HCT116 (cell line): ENCODE results near the gene VAV2. TPM values are rescaled to one million over a fixed set of nuclear protein-coding genes. Genes with fewer than 3 reads are reported as not detected.

Experiments
- ATAC-seq: fragments of 200-7000 bp; cut with Tn5 transposase; 2 replicates; pipeline ENCODE4 v1.9.1; 2020; ENCODE audit warnings: mild to moderate bottlenecking, moderate library complexity
- BruUV-seq: library from RNA; stranded (reverse); fragments of 400-500 nt; replicated peaks from 2 replicates; lab custom pipeline; 2021; lab: Mats Ljungman, UMichigan
- CTCF ChIA-PET: fragments of 300-600 bp; sonication (Branson Sonifier 250); formaldehyde crosslinking; loops from one replicate; lab custom pipeline; 2021; ENCODE audit warnings: antibody characterized with exemption; lab: Charles Lee
- POLR2A ChIA-PET: fragments of 300-600, 350-600 bp; sonication (Branson Sonifier 250); formaldehyde crosslinking; loops from one replicate; lab custom pipeline; 2021; ENCODE audit warnings: antibody characterized with exemption; lab: Charles Lee
- RAD21 ChIA-PET, 2 experiments: fragments of 300-600 bp; sonication (Branson Sonifier 250); formaldehyde crosslinking; loops; one replicate each; lab custom pipeline; 2023; ENCODE audit warnings: low total read pairs in 2 of 2; ENCODE audit not compliant: uncharacterized antibody in 2 of 2, unreplicated experiment in 2 of 2, low non-redundant PET in 1 of 2; lab: Charles Lee
- DNase-seq: peaks from one replicate; pipeline ENCODE4 v3.0.0-alpha.2; 2010; ENCODE audit warnings: low read depth, low spot score
- H2AFZ ChIP-seq: fragments of 200-600 bp; shearing (Covaris generic), sonication (generic); 2 replicates; pipeline ENCODE4 v1.6.1; 2017; ENCODE audit warnings: low read depth, mixed run types, mixed read lengths, antibody characterized with exemption, low read length; ENCODE audit not compliant: poor library complexity, severe bottlenecking
- H3K27ac ChIP-seq: 2 replicates; pipeline ENCODE4 v1.5.1; 2012; ENCODE audit warnings: low read depth, low read length
- H3K27me3 ChIP-seq: fragments of 200-600 bp; sonication (generic); 2 replicates; pipeline ENCODE4 v1.6.1; 2016; ENCODE audit warnings: mixed run types, low read length, mixed read lengths; ENCODE audit not compliant: insufficient read depth
- H3K36me3 ChIP-seq, 2 experiments: fragments of 200-500 bp in 1 of 2; fragments of 200-600 bp in 1 of 2; sonication (Bioruptor generic) in 1 of 2; sonication (generic) in 1 of 2; 2 replicates each; pipeline versions ENCODE4 v1.5.1 to v1.6.1; 2014 to 2016; ENCODE audit warnings: low read length in 2 of 2, inconsistent platforms in 1 of 2, mixed read lengths in 1 of 2, mixed run types in 1 of 2; ENCODE audit not compliant: insufficient read depth in 2 of 2, control insufficient read depth in 1 of 2
- H3K4me1 ChIP-seq, 2 experiments: fragments of 200-600 bp in 1 of 2; sonication (generic) in 1 of 2; 2 replicates each; pipeline versions ENCODE4 v1.5.1 to v1.6.1; 2012 to 2017; ENCODE audit warnings: low read length in 2 of 2, inconsistent platforms in 1 of 2, mild to moderate bottlenecking in 1 of 2, mixed read lengths in 1 of 2, mixed run types in 1 of 2, moderate library complexity in 1 of 2; ENCODE audit not compliant: insufficient read depth in 2 of 2, control insufficient read depth in 1 of 2
- H3K4me2 ChIP-seq: fragments of 200-600 bp; sonication (generic); 2 replicates; pipeline ENCODE4 v1.6.1; 2017; ENCODE audit warnings: mixed run types, low read length, mixed read lengths
- H3K4me3 ChIP-seq, 2 experiments: fragments of 200-600 bp in 1 of 2; sonication (generic) in 1 of 2; replicated peaks in 1 of 2; 2 replicates each; pipeline ENCODE4 v1.5.1; 2011 to 2016; ENCODE audit warnings: low read length in 2 of 2, control low read depth in 1 of 2, low read depth in 1 of 2, mild to moderate bottlenecking in 1 of 2, mixed read lengths in 1 of 2, mixed run types in 1 of 2
- H3K79me2 ChIP-seq: fragments of 200-600 bp; sonication (generic); 2 replicates; pipeline ENCODE4 v1.6.1; 2017; ENCODE audit warnings: mild to moderate bottlenecking, mixed run types, low read length, moderate library complexity, mixed read lengths; ENCODE audit not compliant: insufficient read depth
- H3K9ac ChIP-seq: fragments of 200-600 bp; sonication (generic); 2 replicates; pipeline ENCODE4 v1.6.1; 2016; ENCODE audit warnings: low read length, mixed read lengths
- H3K9me2 ChIP-seq: fragments of 200-600 bp; sonication (generic), shearing (Covaris generic); 2 replicates; pipeline ENCODE4 v1.6.1; 2017; ENCODE audit warnings: mixed run types, mild to moderate bottlenecking, moderate library complexity; ENCODE audit not compliant: insufficient read depth
- H3K9me3 ChIP-seq, 2 experiments: fragments of 200-500 bp in 1 of 2; fragments of 200-600 bp in 1 of 2; sonication (Bioruptor generic) in 1 of 2; sonication (generic) in 1 of 2; 2 replicates each; pipeline ENCODE4 v1.6.1; 2014 to 2017; ENCODE audit warnings: low read length in 2 of 2, mixed read lengths in 2 of 2, inconsistent platforms in 1 of 2, low read depth in 1 of 2, mild to moderate bottlenecking in 1 of 2, mixed run types in 1 of 2, moderate library complexity in 1 of 2; ENCODE audit not compliant: control insufficient read depth in 1 of 2, insufficient read depth in 1 of 2
- H4K20me1 ChIP-seq: fragments of 200-600 bp; sonication (generic), shearing (Covaris generic); 2 replicates; pipeline ENCODE4 v1.6.1; 2017; ENCODE audit warnings: mixed run types, mild to moderate bottlenecking, moderate library complexity; ENCODE audit not compliant: insufficient read depth
- CBX3 ChIP-seq: IDR thresholded peaks from 2 replicates; pipeline ENCODE4 v1.6.1; 2012; ENCODE audit warnings: low read depth
- CTCF ChIP-seq, 3 experiments: fragments of 200-600 bp in 1 of 3; sonication (generic) in 1 of 3; IDR thresholded peaks in 2 of 3; conservative IDR thresholded peaks in 1 of 3; 2 replicates each; pipeline ENCODE4 v1.5.1; 2012 to 2017; ENCODE audit warnings: low read depth in 2 of 3, low read length in 2 of 3, antibody characterized with exemption in 1 of 3, borderline replicate concordance in 1 of 3, control low read depth in 1 of 3, mild to moderate bottlenecking in 1 of 3, mixed read lengths in 1 of 3, mixed run types in 1 of 3, moderate library complexity in 1 of 3; ENCODE audit not compliant: insufficient read depth in 1 of 3
- EGR1 ChIP-seq: IDR thresholded peaks from 2 replicates; pipeline ENCODE4 v1.6.1; 2012; ENCODE audit warnings: low read depth
- ELF1 ChIP-seq: IDR thresholded peaks from 2 replicates; pipeline ENCODE4 v1.6.1; 2012; ENCODE audit warnings: low read depth, borderline replicate concordance
- SRF ChIP-seq: IDR thresholded peaks from 2 replicates; pipeline ENCODE4 v1.6.1; 2012; ENCODE audit warnings: low read depth
- TCF7L2 ChIP-seq: IDR thresholded peaks from 2 replicates; pipeline ENCODE4 v1.7.0; 2011; ENCODE audit warnings: borderline replicate concordance, inconsistent platforms; ENCODE audit not compliant: insufficient read depth, insufficient read length; ENCODE audit errors: extremely low read depth
- ZNF274 ChIP-seq: fragments of 200-500 bp; sonication (Bioruptor generic); IDR thresholded peaks from 2 replicates; pipeline ENCODE4 v1.6.1; 2014; ENCODE audit warnings: mild to moderate bottlenecking, low read depth, low read length, inconsistent platforms
- intact Hi-C: fragments of 100-400 bp; cut with micrococcal nuclease; formaldehyde crosslinking; loops from 2 replicates; pipeline ENCODE4 v1.10.0; 2022
- total RNA-seq: library from RNA; stranded (reverse); gene quantifications from one replicate; pipeline ENCODE4 v1.2.1, GENCODE V29; 2021; ENCODE audit not compliant: unreplicated experiment

VAV2 gene
- total RNA-seq, 1 experiment from 2014 or later: 33.2 TPM

GRCh38 chr9:133761641-133762248 lies 230.4 kb downstream of the VAV2 start:
- POLR2A ChIA-PET: no interaction called here
- Histone ChIP-seq H3K4me1 (peaks cover 0 to 7% of the 10 kb centered on the region in 2 experiments; a peak in 1 of 4 replicates), H3K27ac (no peak overlapping the region)
- TF ChIP-seq EGR1: no peak
- TF ChIP-seq CTCF (IDR thresholded peaks at IDR 0.05 in 2 of 3, conservative IDR thresholded peaks at IDR 0.05 in 1 of 3; ENCODE audit: borderline replicate concordance in 1 of 3, insufficient read depth in 1 of 3, low read depth in 2 of 3, low read length in 2 of 3): no peak
- no peak for TF ChIP-seq ZNF274
- no peak for TF ChIP-seq CBX3
- TF ChIP-seq SRF: no peak
- TF ChIP-seq, all 23 proteins: peak for 0
- no peaks in the 10 kb centered on the region for H3K9me2 ChIP-seq
- intact Hi-C loops: no loop called here
- ChIA-PET CTCF (no interaction called here), RAD21 (no interaction called here)
- H2AFZ ChIP-seq: no peak overlapping the region
- no TSS peak for BruUV-seq
- H3K79me2 ChIP-seq: no peaks in the 10 kb centered on the region
- H3K27me3 ChIP-seq: no peaks in the 10 kb centered on the region
- H3K4me3 ChIP-seq: no peak overlapping the region
- H3K9me3 ChIP-seq: peaks cover 0 to 1% of the 10 kb centered on the region in 2 experiments; a peak in 1 of 4 replicates
- H3K9ac ChIP-seq: no peak overlapping the region
- no peak for DNase-seq
- no peak for ATAC-seq
- no peaks in the 10 kb centered on the region for H4K20me1 ChIP-seq
- peaks cover 0 to under 1% of the 10 kb centered on the region in 2 experiments; a peak in 1 of 4 replicates for H3K36me3 ChIP-seq
- H3K4me2 ChIP-seq: no peak overlapping the region

GRCh38 chr9:133760713-133761290 lies 231.3 kb downstream of the VAV2 start:
- no peaks in the 10 kb centered on the region for H4K20me1 ChIP-seq
- H3K4me1 ChIP-seq: peaks cover 0 to 7% of the 10 kb centered on the region in 2 experiments; a peak in 1 of 4 replicates
- no peaks in the 10 kb centered on the region; a peak in 1 of 4 replicates for H3K36me3 ChIP-seq
- H3K27me3 ChIP-seq: no peaks in the 10 kb centered on the region
- no peak overlapping the region for H3K9ac ChIP-seq
- ATAC-seq (no peak), DNase-seq (no peak)
- H3K27ac ChIP-seq: no peak overlapping the region
- BruUV-seq: no TSS peak
- intact Hi-C loops: no loop called here
- no peak overlapping the region for H3K4me2 ChIP-seq
- H2AFZ ChIP-seq: no peak overlapping the region
- CTCF ChIA-PET: no interaction called here
- POLR2A ChIA-PET: no interaction called here
- RAD21 ChIA-PET: no interaction called here
- no peaks in the 10 kb centered on the region for H3K9me2 ChIP-seq
- H3K79me2 ChIP-seq: no peaks in the 10 kb centered on the region
- H3K9me3 ChIP-seq: no peaks in the 10 kb centered on the region
- no peak overlapping the region for H3K4me3 ChIP-seq
- TF ChIP-seq TCF7L2: no peak
- no peak for TF ChIP-seq ELF1
